Subcutaneous abdominal adipose tissue (tissue), 5 donors: ENCODE data around the gene PRKCE.
A peak's percentile ranks its signal among the peaks of the same experiment; 100 is the strongest.

Experiments
- H3K27ac ChIP-seq: one replicate; pipeline ENCODE4 v1.7.0; 2013; ENCODE audit warnings: low read depth, mild to moderate bottlenecking, inconsistent platforms, low read length, moderate library complexity
- H3K27me3 ChIP-seq, 5 donors: one replicate each; pipeline ENCODE4 v1.7.0; 2013; ENCODE audit warnings: low read length in 5 of 5, inconsistent platforms in 1 of 5; ENCODE audit not compliant: control insufficient read depth in 5 of 5, insufficient read depth in 4 of 5
- H3K36me3 ChIP-seq, 5 donors: one replicate each; pipeline ENCODE4 v1.7.0; 2013; ENCODE audit warnings: low read length in 5 of 5; ENCODE audit not compliant: control insufficient read depth in 5 of 5, insufficient read depth in 5 of 5
- H3K4me1 ChIP-seq, 5 donors: one replicate each; pipeline ENCODE4 v1.7.0; 2013; ENCODE audit warnings: low read length in 5 of 5, mild to moderate bottlenecking in 3 of 5, moderate library complexity in 1 of 5; ENCODE audit not compliant: control insufficient read depth in 5 of 5, insufficient read depth in 5 of 5
- H3K4me3 ChIP-seq, 5 donors: one replicate each; pipeline ENCODE4 v1.7.0; 2013; ENCODE audit warnings: low read length in 5 of 5, low read depth in 1 of 5
- H3K9ac ChIP-seq, 5 donors: one replicate each; pipeline ENCODE4 v1.7.0; 2013; ENCODE audit warnings: low read length in 5 of 5, mild to moderate bottlenecking in 4 of 5, moderate library complexity in 3 of 5
- H3K9me3 ChIP-seq, 5 donors: one replicate each; pipeline ENCODE4 v1.7.0; 2013; ENCODE audit warnings: low read length in 5 of 5; ENCODE audit not compliant: control insufficient read depth in 5 of 5
- donor health status: healthy.
- donor health status: healthy.
- donor health status: healthy.
- donor health status: healthy.
- donor health status: healthy.

PRKCE gene

DNA sequence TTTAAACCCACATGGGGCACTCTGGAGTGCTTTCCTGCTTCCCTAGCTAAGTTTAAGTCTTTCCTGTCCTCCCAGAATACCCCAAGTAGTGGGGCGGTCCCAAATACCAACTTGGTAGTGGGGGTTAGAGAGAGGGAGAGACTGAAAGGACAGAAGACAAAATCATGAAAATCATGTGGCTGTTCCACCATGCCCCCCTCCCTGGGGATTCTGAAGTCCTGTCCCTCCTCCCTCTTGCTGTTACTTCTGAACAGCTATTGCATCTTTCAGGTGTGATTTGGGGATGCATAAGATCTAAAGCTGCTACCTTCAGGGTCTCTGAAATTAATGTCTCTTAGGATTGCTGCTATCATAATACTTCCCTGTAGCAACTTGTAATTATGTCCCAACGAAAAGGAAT, 378.9 kb downstream of the PRKCE start:
- Histone ChIP-seq H3K9ac (peak overlapping the region in 1 of 5 donors; percentile 23), H3K27me3 (no peaks in the 10 kb centered on the region), H3K4me3 (no peak overlapping the region), H3K36me3 (no peaks in the 10 kb centered on the region), H3K4me1 (peaks cover 6 to 37% (median 23%) of the 10 kb centered on the region in 5 donors), H3K9me3 (no peaks in the 10 kb centered on the region), H3K27ac (peak overlapping the region; percentile 65)

DNA sequence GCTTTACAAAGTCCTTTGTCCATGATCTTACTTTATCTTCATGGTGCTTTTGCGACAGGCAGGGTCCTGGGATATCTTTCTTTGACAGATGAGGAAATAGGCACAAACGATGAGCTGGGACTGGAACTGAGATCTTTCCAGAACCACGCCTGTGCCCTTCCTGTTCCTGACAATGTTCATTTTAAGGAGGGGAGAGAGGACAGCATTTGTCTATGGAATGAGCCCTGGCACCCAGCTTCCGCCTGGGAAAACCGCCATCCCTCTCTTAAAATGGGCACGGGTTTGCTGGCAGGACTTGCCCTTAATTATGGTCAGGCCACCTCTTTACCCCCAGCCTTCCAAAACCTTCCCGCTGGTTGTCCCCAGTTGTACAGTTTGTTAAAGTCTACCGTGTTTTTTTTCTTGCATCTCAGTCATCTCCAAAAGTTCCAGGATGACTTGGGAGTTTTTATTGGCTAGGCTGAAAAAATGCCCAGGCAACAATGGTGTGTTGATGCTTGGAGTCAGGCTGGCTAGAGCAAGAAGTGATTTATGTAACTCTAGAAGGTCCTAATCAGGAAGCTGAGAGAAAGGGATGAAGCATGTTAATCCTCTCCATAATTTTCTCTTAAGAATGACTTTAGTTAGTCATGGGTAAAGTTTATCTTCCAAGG, 380.8 kb downstream of the PRKCE start:
- peak overlapping the region in 1 of 5 donors; percentile 39 for H3K9ac ChIP-seq
- peaks cover 6 to 32% (median 23%) of the 10 kb centered on the region in 5 donors for H3K4me1 ChIP-seq
- H3K36me3 ChIP-seq: no peaks in the 10 kb centered on the region
- no peaks in the 10 kb centered on the region for H3K9me3 ChIP-seq
- no peaks in the 10 kb centered on the region for H3K27me3 ChIP-seq
- H3K4me3 ChIP-seq: no peak overlapping the region
- H3K27ac ChIP-seq: peak overlapping the region; percentile 51

DNA sequence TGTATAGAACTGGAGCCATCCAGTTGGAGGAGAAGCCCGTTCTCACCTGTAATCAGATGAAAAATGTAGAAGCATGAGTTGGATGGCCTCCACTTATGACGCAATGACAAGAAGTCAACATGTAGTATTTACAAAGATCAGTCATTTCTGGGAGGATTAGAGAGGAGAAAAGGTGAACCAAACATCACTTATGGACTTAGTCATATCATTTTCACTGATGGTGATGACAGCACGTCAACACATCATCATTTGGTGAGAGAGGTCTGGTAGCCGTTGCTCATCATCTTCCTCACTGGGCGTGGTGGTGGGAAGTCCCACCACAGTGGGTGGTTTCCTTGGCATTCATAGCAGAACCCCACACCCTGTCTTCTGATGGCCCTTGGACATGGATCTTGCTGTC, 381.5 kb downstream of the PRKCE start:
- H3K9ac ChIP-seq: no peak overlapping the region
- no peaks in the 10 kb centered on the region for H3K27me3 ChIP-seq
- peaks cover 6 to 38% (median 24%) of the 10 kb centered on the region in 5 donors for H3K4me1 ChIP-seq
- H3K4me3 ChIP-seq: no peak overlapping the region
- no peak overlapping the region for H3K27ac ChIP-seq
- H3K36me3 ChIP-seq: no peaks in the 10 kb centered on the region
- H3K9me3 ChIP-seq: no peaks in the 10 kb centered on the region

DNA sequence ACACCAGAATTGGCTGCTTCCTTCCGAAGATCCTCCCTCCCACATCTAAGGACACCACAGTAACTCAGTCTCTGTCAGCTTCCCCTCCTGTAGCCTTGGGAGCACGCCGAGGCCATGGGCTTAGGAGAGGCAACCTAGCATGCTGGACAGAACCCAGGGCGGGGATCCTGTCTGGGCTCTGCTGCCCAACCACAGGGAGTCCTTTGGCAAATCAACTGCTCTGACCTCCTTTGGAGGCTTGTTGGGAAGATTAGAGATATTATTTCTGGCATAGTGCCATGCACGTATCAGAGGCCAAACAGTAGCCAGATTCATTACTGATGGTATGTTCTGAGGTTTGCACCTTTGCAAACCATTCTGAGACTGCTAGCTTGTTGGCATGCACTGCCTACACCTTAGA, 383.1 kb downstream of the PRKCE start:
- H3K9ac ChIP-seq: no peak overlapping the region
- H3K27ac ChIP-seq: no peak overlapping the region
- no peaks in the 10 kb centered on the region for H3K27me3 ChIP-seq
- no peaks in the 10 kb centered on the region for H3K36me3 ChIP-seq
- H3K4me3 ChIP-seq: no peak overlapping the region
- H3K4me1 ChIP-seq: peaks cover 6 to 50% (median 37%) of the 10 kb centered on the region in 5 donors
- no peaks in the 10 kb centered on the region for H3K9me3 ChIP-seq

DNA sequence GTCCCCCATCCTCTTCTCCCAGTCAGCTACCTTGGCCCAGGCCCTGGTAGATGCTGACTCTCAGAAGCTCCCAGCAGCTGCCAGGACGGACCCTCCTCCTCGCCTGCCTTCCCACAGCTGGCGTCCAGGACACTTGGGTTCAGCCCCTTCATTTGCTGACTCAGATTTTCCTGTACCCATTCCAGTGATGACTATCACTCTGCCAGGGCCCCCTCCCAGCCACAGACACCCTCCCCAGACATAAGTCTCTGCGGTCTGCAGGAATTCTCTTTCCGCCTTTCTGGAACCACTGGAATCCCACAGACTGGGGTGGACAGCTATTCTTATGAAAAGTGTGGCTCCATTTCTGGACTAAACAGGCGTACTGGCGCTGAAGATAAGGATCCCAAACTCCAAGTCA, 385.5 kb downstream of the PRKCE start:
- Histone ChIP-seq H3K27ac (no peak overlapping the region), H3K27me3 (no peaks in the 10 kb centered on the region), H3K36me3 (no peaks in the 10 kb centered on the region), H3K9ac (no peak overlapping the region), H3K9me3 (no peaks in the 10 kb centered on the region), H3K4me1 (peaks cover 4 to 42% (median 34%) of the 10 kb centered on the region in 5 donors), H3K4me3 (no peak overlapping the region)

DNA sequence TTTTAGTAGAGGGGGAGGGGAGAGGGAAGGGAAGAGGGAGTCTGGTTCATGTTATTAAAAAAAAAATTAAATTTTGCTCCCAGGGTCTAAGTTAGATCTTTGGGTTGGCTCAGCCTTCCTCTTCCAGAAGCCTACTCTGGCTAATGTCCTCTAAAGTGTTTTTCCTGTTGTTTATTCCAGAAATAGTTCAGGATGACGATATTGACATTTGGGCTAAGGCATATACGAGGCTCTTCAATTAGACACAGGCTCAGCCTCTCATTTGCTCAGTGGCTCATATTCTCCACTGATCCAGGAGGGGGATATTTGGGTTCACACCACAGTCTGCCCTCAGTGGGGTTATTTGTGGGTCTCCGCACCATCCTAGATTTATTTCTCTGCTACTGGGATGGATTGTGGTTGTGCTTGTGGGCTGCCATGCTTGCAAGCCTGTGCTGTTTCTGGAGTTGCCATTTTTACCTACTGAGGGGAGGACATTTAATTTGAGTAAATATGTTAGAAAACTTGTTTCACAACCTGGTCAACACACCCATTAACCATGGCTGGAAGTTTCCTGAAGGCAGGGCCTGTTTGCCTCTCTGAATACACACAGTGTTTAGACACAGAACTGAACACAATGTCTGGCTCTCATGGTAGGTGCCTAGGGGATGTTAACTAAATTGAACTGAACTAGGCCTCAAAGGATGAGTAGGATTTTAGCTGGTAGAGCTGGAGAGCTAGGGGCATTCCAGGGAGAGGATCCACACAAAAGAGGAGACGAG, 388.2 kb downstream of the PRKCE start:
- Histone ChIP-seq H3K9me3 (no peaks in the 10 kb centered on the region), H3K4me1 (peaks cover 0 to 35% (median 28%) of the 10 kb centered on the region in 5 donors), H3K27ac (peak overlapping the region; percentile 20), H3K36me3 (no peaks in the 10 kb centered on the region), H3K27me3 (no peaks in the 10 kb centered on the region), H3K9ac (no peak overlapping the region), H3K4me3 (no peak overlapping the region)

DNA sequence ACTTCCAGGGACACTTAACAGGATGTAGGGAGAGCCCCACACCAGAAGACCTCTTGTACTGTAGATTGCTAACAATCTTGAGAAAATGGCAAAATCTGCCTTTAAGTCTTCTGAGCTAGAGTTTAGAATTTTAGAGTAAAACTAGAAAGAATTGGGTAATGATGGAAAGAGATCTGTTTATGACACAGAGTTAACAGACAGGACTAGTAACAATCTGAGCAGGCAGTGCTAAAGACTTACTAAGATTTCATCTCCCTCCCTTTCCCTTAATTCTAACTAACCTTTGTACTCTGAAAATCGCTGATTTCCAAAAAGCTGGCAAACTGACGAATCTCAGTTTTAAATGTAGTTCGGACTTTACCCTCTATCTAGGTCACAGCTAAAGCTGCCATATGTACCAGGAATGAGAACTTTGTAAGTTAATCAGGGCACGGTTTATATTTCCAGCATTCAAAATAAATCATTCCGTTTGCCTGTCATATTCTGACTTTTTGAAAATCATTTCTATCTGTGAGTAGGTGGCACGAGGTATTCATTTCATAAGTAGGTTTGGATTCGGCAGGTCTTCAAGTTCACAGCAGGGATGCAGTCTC, 389.2 kb downstream of the PRKCE start:
- no peaks in the 10 kb centered on the region for H3K36me3 ChIP-seq
- no peak overlapping the region for H3K9ac ChIP-seq
- peaks cover 0 to 35% (median 28%) of the 10 kb centered on the region in 5 donors for H3K4me1 ChIP-seq
- H3K27me3 ChIP-seq: no peaks in the 10 kb centered on the region
- H3K9me3 ChIP-seq: no peaks in the 10 kb centered on the region
- H3K27ac ChIP-seq: peak overlapping the region; percentile 4
- no peak overlapping the region for H3K4me3 ChIP-seq

DNA sequence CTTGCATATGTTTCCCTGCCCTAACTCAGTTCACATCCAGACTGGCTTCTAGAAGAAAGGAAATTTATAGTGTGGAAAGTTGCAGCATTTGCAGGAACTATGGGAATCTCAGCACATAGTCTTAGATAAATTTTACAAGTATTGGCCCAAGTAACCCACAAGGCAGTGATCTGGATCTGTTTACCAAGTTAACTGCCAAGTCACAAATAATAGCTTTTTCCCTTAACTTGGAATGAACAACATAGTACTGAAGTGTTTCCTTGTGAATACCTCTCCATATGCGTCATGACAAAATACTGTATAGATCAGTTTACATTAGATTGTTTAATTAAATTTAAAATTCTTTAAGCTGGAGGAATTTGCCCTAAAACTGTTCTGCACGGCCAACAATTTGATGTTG, 390.0 kb downstream of the PRKCE start:
- no peak overlapping the region for H3K27ac ChIP-seq

DNA sequence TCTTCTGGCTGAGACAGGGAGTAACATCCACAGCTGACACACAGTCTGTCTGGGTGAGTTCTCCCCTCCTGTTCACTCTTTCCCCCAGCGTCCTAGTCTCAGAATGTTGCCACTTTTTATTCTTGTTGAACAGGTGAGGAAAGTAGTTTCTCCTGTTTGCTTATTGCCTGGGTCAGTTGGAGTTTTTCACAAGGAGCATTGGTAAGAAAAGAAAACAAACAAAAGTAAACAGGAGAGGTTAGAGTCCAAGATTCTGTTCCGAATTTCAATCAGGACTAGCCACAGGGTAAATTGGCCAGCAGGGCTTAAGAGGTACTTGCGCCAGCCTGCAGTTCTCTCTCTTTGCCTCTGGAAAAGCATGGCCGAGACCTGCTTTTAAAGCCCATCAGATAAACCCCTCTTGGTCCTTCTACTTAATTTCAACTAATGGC, 390.7 kb downstream of the PRKCE start:
- H3K4me3 ChIP-seq: no peak overlapping the region
- no peaks in the 10 kb centered on the region for H3K9me3 ChIP-seq
- H3K27me3 ChIP-seq: no peaks in the 10 kb centered on the region
- H3K9ac ChIP-seq: no peak overlapping the region
- no peak overlapping the region for H3K27ac ChIP-seq
- H3K4me1 ChIP-seq: peaks cover 0 to 40% (median 33%) of the 10 kb centered on the region in 5 donors
- H3K36me3 ChIP-seq: peaks cover 0 to 3% (median 0%) of the 10 kb centered on the region in 5 donors

More for the DNA sequence above, 390.0 kb downstream of the PRKCE start:
- Histone ChIP-seq H3K27me3 (no peaks in the 10 kb centered on the region), H3K4me1 (peaks cover 0 to 40% (median 28%) of the 10 kb centered on the region in 5 donors), H3K9ac (no peak overlapping the region), H3K36me3 (peaks cover 0 to 3% (median 0%) of the 10 kb centered on the region in 5 donors), H3K9me3 (no peaks in the 10 kb centered on the region), H3K4me3 (no peak overlapping the region)

DNA sequence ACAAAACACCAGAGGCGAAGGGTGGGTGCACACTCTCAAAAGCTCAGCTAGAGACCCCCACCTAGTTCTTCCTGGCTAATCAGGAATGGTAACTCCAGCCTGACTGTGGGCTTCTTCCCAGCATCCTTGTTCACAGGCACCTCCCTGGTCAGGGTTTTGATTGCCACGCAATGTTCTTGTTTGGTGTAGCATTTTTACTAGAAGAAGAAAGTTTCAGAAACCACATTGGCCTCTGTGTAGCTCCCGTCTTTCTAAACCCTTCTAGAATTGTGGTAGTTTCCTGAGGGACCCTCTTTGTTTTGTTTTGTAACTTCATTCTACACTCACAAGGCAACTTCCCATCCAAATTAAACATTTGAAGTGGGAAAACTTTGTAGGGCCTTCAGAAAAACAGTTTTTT, 391.2 kb downstream of the PRKCE start:
- Histone ChIP-seq H3K9ac (no peak overlapping the region), H3K27me3 (no peaks in the 10 kb centered on the region), H3K4me1 (peaks cover 0 to 37% (median 33%) of the 10 kb centered on the region in 5 donors), H3K9me3 (no peaks in the 10 kb centered on the region), H3K4me3 (no peak overlapping the region), H3K27ac (no peak overlapping the region), H3K36me3 (peaks cover 0 to 3% (median 0%) of the 10 kb centered on the region in 5 donors)
